K562 (cell line): ENCODE results near the gene MUCL3. TPM values are rescaled to one million over a fixed set of nuclear protein-coding genes. Genes with fewer than 3 reads are reported as not detected.

Experiments
- ATAC-seq: fragments of 200-7000 bp; cut with Tn5 transposase; 3 replicates; pipeline ENCODE4 v1.9.1; 2020; ENCODE audit warnings: moderate library complexity
- Bru-seq: library from RNA; stranded (reverse); fragments of 400-500 nt; gene quantifications from one replicate; lab custom pipeline; 2021; lab: Mats Ljungman, UMichigan
- BruChase-seq, 2 experiments: library from RNA; stranded (reverse); fragments of 400-500 nt; gene quantifications; one replicate each; lab custom pipeline; 2021; lab: Mats Ljungman, UMichigan
- BruUV-seq: library from RNA; stranded (reverse); fragments of 400-500 nt; replicated peaks from 2 replicates; lab custom pipeline; 2021; lab: Mats Ljungman, UMichigan
- CTCF ChIA-PET: fragments of 300-600 bp; formaldehyde crosslinking; extraction: SDS; loops from one replicate; lab custom pipeline; 2021; ENCODE audit warnings: low intra/inter-chr PET ratio; lab: Yijun Ruan, JAX
- POLR2A ChIA-PET: fragments of 300-600, 350-650 bp; sonication (Branson Sonifier 250); formaldehyde crosslinking; extraction: SDS; loops from one replicate; lab custom pipeline; 2021; ENCODE audit warnings: antibody characterized with exemption, inconsistent platforms; lab: Yijun Ruan, JAX
- DNase-seq, 4 experiments: peaks; one replicate each; pipeline versions ENCODE4 v3.0.0 to v3.0.0-alpha.2; 2011 to 2018; ENCODE audit warnings: low spot score in 3 of 4, mixed read lengths in 3 of 4; ENCODE audit errors: extremely low read depth in 1 of 4
- FAIRE-seq: peaks from 2 replicates; lab custom pipeline; 2011; peaks lifted over from hg19 to GRCh38; lab: Jason Lieb, UNC
- H2AFZ ChIP-seq: 2 replicates; pipeline ENCODE4 v1.6.0; 2011; ENCODE audit warnings: low read depth, low read length, control low read depth, inconsistent platforms
- H3K27ac ChIP-seq: fragments of 200-600 bp; 3 replicates; pipeline ENCODE4 v1.8.0; 2011; ENCODE audit warnings: low read depth, mild to moderate bottlenecking, control low read depth, inconsistent platforms, low read length, moderate library complexity, mixed read lengths; ENCODE audit errors: extremely low read depth
- H3K27me3 ChIP-seq, 2 experiments: fragments of 300-600 bp in 1 of 2; 2 replicates in 1 of 2; 3 replicates in 1 of 2; pipeline versions ENCODE4 v1.6.0 to v1.8.0; 2011; ENCODE audit warnings: inconsistent platforms in 2 of 2, low read length in 2 of 2, mild to moderate bottlenecking in 1 of 2, mixed read lengths in 1 of 2, moderate library complexity in 1 of 2; ENCODE audit not compliant: control insufficient read depth in 2 of 2, insufficient read depth in 2 of 2
- H3K36me3 ChIP-seq: fragments of 300-600 bp; 3 replicates; pipeline ENCODE4 v1.8.0; 2011; ENCODE audit warnings: mild to moderate bottlenecking, low read length, inconsistent platforms; ENCODE audit not compliant: control insufficient read depth, insufficient read depth
- H3K4me1 ChIP-seq, 2 experiments: fragments of 200-600 bp in 1 of 2; replicated peaks in 1 of 2; 2 replicates in 1 of 2; 3 replicates in 1 of 2; pipeline versions ENCODE4 v1.5.1 to v1.8.0; 2011; ENCODE audit warnings: inconsistent platforms in 2 of 2, low read length in 2 of 2, mild to moderate bottlenecking in 1 of 2, mixed read lengths in 1 of 2, moderate library complexity in 1 of 2; ENCODE audit not compliant: control insufficient read depth in 2 of 2, insufficient read depth in 2 of 2
- H3K4me2 ChIP-seq: 2 replicates; pipeline ENCODE4 v1.6.1; 2011; ENCODE audit warnings: low read length, control low read depth, inconsistent platforms, mixed read lengths; ENCODE audit not compliant: insufficient read depth
- H3K4me3 ChIP-seq: fragments of 200-600 bp; sonication (generic), shearing (Covaris generic); 2 replicates; pipeline ENCODE4 v1.5.1; 2016; ENCODE audit warnings: control low read depth, inconsistent platforms
- H3K79me2 ChIP-seq: fragments of 200-600 bp; 3 replicates; pipeline ENCODE4 v1.8.0; 2011; ENCODE audit warnings: low read length, inconsistent platforms; ENCODE audit not compliant: control insufficient read depth, insufficient read depth
- H3K9ac ChIP-seq, 2 experiments: 2 replicates each; pipeline versions ENCODE4 v1.6.0 to v1.6.1; 2011; ENCODE audit warnings: low read depth in 2 of 2, low read length in 2 of 2, control low read depth in 1 of 2, inconsistent platforms in 1 of 2, mild to moderate bottlenecking in 1 of 2, mixed read lengths in 1 of 2; ENCODE audit not compliant: insufficient read depth in 1 of 2
- H3K9me1 ChIP-seq: one replicate; pipeline ENCODE4 v1.6.0; 2011; ENCODE audit warnings: inconsistent platforms, mild to moderate bottlenecking, low read length, moderate library complexity; ENCODE audit not compliant: control insufficient read depth, insufficient read depth
- H3K9me3 ChIP-seq: replicated peaks from 2 replicates; pipeline ENCODE4 v1.5.1; 2011; ENCODE audit warnings: low read depth, low read length, inconsistent platforms; ENCODE audit not compliant: control insufficient read depth, insufficient read depth
- H4K20me1 ChIP-seq: replicated peaks from 2 replicates; pipeline ENCODE4 v1.6.1; 2011; ENCODE audit warnings: low read length, inconsistent platforms, mixed read lengths; ENCODE audit not compliant: control insufficient read depth, insufficient read depth
- CREB3 ChIP-seq: fragments of 450-650 bp; conservative IDR thresholded peaks from 2 replicates; pipeline ENCODE4 v1.6.1; 2016; ENCODE audit warnings: missing genetic modification characterization, low read depth, mild to moderate bottlenecking, missing compliant biosample characterization, moderate library complexity
- JUNB ChIP-seq: fragments of 450-650 bp; formaldehyde crosslinking; conservative IDR thresholded peaks from 2 replicates; pipeline ENCODE4 v1.4.0; 2020; ENCODE audit warnings: mild to moderate bottlenecking
- NR4A1 ChIP-seq, 2 experiments: fragments of 250-450 bp in 1 of 2; fragments of 450-650 bp in 1 of 2; sonication (Bioruptor Pico) in 1 of 2; IDR thresholded peaks; 2 replicates each; pipeline versions ENCODE4 v1.4.0 to v1.6.1; 2016 to 2020; ENCODE audit warnings: mild to moderate bottlenecking in 2 of 2, missing compliant biosample characterization in 1 of 2, missing genetic modification characterization in 1 of 2, moderate library complexity in 1 of 2
- TEAD1 ChIP-seq, 2 experiments: fragments of 450-650 bp in 1 of 2; sonication (generic) in 1 of 2; formaldehyde crosslinking; IDR thresholded peaks; 2 replicates each; pipeline versions ENCODE4 v1.4.0 to v1.8.0; 2020 to 2022; ENCODE audit warnings: mild to moderate bottlenecking in 2 of 2, missing genetic modification reagents in 1 of 2
- WGBS: fragments of 100-300 bp; shearing (Covaris generic); methylation state at CpG from one replicate; pipeline ENCODE4 v1.1.6; 2016; ENCODE audit warnings: low coverage, mixed read lengths; ENCODE audit not compliant: insufficient coverage; ENCODE audit errors: missing lambda C conversion rate; 5-methylcytosine and 5-hydroxymethylcytosine counted together
- in situ Hi-C: fragments of 300-500 bp; cut with MboI; formaldehyde crosslinking; loops from 4 replicates; pipeline ENCODE4 v1.15.0; 2018; ENCODE audit warnings: inconsistent platforms, mixed read lengths
- intact Hi-C: fragments of 100-400 bp; cut with micrococcal nuclease; formaldehyde crosslinking; loops from 2 replicates; pipeline ENCODE4 v1.14.2; 2022
- long read RNA-seq, 3 experiments: library from polyadenylated mRNA in 2 of 3; library from RNA in 1 of 3; unstranded in 2 of 3; stranded (forward) in 1 of 3; transcript quantifications; one replicate each; pipeline ENCODE4 v2.0.0, GENCODE V29; 2019 to 2022
- polyA minus RNA-seq, 3 experiments: library from RNA; depleted of rRNA, polyadenylated mRNA; stranded (reverse); fragments of >200 nt; gene quantifications; 2 replicates each; pipeline ENCODE4 v1.2.3, GENCODE V29; 2011
- polyA plus RNA-seq, 8 experiments: library from polyadenylated mRNA; depleted of rRNA in 4 of 8; stranded (reverse) in 5 of 8; unstranded in 3 of 8; fragments of >200 nt; fragmentation: Nextera tagmentation in 2 of 8; fragmentation: Illumina TruSeq in 1 of 8; extraction: Ambion mirVana in 2 of 8; extraction: Trizol in 1 of 8; gene quantifications; 2 replicates each; pipeline versions ENCODE4 v1.2.1 to v1.2.3, GENCODE V29; 2011 to 2014; ENCODE audit warnings: inconsistent platforms in 1 of 8, missing spikeins in 1 of 8
- total RNA-seq, 7 experiments: library from RNA; depleted of rRNA in 6 of 7; stranded (reverse); fragments of >200 nt in 6 of 7; fragmentation: Illumina TruSeq in 2 of 7; extraction: Trizol in 2 of 7; gene quantifications; 2 replicates each; pipeline versions ENCODE4 v1.2.1 to v1.2.3, GENCODE V29; 2011 to 2021; ENCODE audit warnings: low replicate concordance in 1 of 7
- TF ChIP-seq, protein P1 (sequence below): sonication (generic); formaldehyde crosslinking; IDR thresholded peaks from 2 replicates; pipeline ENCODE4 v1.8.0; 2022; ENCODE audit warnings: mild to moderate bottlenecking, missing genetic modification reagents

The MUCL3 gene, protein sequence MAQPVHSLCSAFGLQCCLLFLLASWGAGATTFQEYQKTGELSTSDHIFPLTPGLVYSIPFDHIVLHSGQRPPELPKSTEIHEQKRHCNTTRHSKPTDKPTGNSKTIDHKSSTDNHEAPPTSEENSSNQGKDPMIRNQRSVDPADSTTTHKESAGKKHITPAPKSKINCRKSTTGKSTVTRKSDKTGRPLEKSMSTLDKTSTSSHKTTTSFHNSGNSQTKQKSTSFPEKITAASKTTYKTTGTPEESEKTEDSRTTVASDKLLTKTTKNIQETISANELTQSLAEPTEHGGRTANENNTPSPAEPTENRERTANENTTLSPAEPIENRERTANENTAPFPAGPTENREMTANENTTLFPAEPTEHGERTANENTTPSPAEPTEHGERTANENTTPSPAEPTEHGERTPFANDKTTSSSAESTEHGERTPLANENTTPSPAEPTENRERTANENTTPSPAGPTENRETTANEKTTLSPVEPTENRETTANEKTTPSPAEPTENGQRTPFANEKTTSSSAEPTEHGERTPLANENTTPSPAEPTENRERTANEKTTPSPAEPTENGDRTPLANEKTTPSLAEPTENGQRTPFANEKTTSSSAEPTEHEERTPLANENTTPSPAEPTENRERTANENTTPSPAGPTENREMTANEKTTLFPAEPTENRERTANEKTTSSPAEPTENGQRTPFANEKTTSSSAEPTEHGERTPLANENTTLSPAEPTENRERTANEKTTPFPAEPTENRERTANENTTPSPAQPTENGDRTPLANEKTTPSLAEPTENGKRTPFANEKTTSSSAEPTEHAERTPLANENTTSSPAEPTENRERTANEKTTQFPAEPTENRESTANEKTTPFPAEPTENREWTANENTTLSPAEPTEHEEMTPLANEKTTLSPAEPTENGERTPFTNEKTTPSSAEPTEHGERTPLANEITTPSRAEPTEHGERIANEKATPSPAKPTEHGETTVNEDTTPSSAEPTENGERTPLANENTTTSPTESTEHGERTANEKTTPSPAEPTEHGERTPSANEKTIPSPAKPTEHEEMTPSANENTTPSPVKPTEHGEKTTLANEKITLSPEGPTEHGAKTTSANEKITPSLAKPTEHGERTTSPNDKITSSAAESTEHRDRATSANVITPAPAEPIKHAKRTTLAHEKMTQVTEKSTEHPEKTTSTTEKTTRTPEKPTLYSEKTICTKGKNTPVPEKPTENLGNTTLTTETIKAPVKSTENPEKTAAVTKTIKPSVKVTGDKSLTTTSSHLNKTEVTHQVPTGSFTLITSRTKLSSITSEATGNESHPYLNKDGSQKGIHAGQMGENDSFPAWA (N-terminal part only)
- total RNA-seq (2011; cell fraction: chromatin; rRNA removed; ENCODE audit: low replicate concordance): not detected in 2 replicates
- not detected in 2 replicates for total RNA-seq (2011; cell fraction: nucleolus; rRNA removed)
- total RNA-seq (2011; cell fraction: nucleoplasm; rRNA removed): not detected in 2 replicates
- total RNA-seq (2014; rRNA removed) (not detected in 2 replicates), total RNA-seq (2014; rRNA removed; fragmentation: Illumina TruSeq; extraction: Trizol) (not detected in 2 replicates), total RNA-seq (2015; rRNA removed; fragmentation: Illumina TruSeq; extraction: Trizol) (not detected in 2 replicates), total RNA-seq (2021) (not detected in 2 replicates), polyA plus RNA-seq (2011; rRNA removed) (not detected in 2 replicates), polyA plus RNA-seq (2014; fragmentation: Illumina TruSeq; extraction: Trizol) (not detected in 2 replicates), polyA plus RNA-seq (2014; fragmentation: Nextera tagmentation; extraction: Ambion mirVana) (not detected), polyA plus RNA-seq (2014; rRNA removed) (0.07 TPM in 1 of 2 replicates, not detected in the other), polyA minus RNA-seq (2011; rRNA and poly(A)+ RNA removed) (not detected in 2 replicates), Bru-seq, nascent RNA (not detected), BruChase-seq, experiment 1, labeled RNA remaining after a 2-hour chase (not detected), BruChase-seq, experiment 2, labeled RNA remaining after a 6-hour chase (not detected)
- polyA plus RNA-seq (2011; cell fraction: cytosol; rRNA removed): not detected in 2 replicates
- polyA plus RNA-seq (2011; cell fraction: nucleus; rRNA removed): not detected in 2 replicates
- 0.03 and 0.07 TPM in 2 replicates for polyA plus RNA-seq (2012)
- polyA minus RNA-seq (2011; cell fraction: cytosol; rRNA and poly(A)+ RNA removed): not detected in 2 replicates
- not detected in 2 replicates for polyA minus RNA-seq (2011; cell fraction: nucleus; rRNA and poly(A)+ RNA removed)
- long read RNA-seq, experiment 1: 0 reads
- long read RNA-seq, experiment 2: 0 reads
- long read RNA-seq, experiment 3: 0 reads

DNA sequence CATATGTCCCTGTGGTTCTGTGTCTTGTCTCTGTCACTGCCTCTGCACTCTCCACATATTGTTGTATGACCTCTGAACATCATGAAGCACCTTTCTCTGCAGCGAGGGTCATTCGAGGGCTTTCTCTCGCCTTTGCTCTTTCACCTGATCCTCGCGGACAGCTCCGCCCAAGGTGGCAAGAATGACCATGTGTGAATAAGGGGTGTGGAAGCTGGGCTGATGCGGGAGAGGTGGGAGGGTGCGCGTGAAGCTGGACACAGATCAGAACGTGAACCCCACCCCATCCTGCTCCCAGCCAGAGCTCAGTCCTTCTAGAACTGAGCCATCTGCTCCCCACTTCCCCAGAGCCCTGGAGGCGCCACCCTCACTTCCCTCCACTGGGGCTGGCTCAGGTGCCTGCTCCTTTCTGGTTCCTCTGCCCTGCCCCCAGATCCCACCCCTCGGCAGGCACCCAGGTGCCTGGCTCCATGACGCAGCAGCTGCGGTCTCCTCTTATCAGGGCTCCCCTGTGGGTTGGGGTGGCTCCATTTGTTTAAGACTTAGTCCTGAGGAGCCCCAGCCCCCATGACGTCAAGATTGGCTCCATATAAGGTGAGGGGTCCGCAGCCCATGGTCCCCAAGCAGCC, at the start of gene MUCL3:
MUCL3 (plus strand) TSS at position 613 of the 626 bp plus-strand sequence. CDS start 27 bp downstream, outside the sequence.
- no peak within 1 kb of the TSS for H3K4me3 ChIP-seq
- no peak within 1 kb of the TSS for H3K27ac ChIP-seq
- no peaks in the 10 kb centered on the region for H3K79me2 ChIP-seq
- no peak within 1 kb of the TSS for H2AFZ ChIP-seq
- peaks cover 29 to 70% of the 10 kb centered on the region in 2 experiments for H3K27me3 ChIP-seq
- H3K4me2 ChIP-seq: no peak within 1 kb of the TSS
- ChIA-PET POLR2A (interaction anchor here (0.7 to 1.3 kb wide), 5 partner anchors 11 to 258 kb away, joined by 3 to 6 read pairs (median 3); no protein-coding TSS in a partner anchor), CTCF (no interaction called here)
- peaks cover 14% of the 10 kb centered on the region; the same call in 1 of the 2 replicates for H4K20me1 ChIP-seq
- DNase-seq: peak; percentile 55 to 74 (median 65)
- ATAC-seq: peak; percentile 33
- in situ Hi-C loops (no loop called here), intact Hi-C loops (loop anchor here (5.0 kb wide), 1 partner anchor 102 kb away; no protein-coding TSS in a partner anchor)
- peaks cover 8 to 11% of the 10 kb centered on the region in 2 experiments for H3K4me1 ChIP-seq
- no peaks in the 10 kb centered on the region for H3K9me1 ChIP-seq
- BruUV-seq: no TSS peak
- no peaks in the 10 kb centered on the region for H3K9me3 ChIP-seq
- H3K9ac ChIP-seq: peak within 1 kb of the TSS in 1 of 2 experiments; percentile 15; a peak in 2 of 4 replicates
- WGBS: under 1% methylated on average over 16 of the region's 16 CpGs
- H3K36me3 ChIP-seq: no peaks in the 10 kb centered on the region
- peak; percentile 67 for FAIRE-seq
- TF ChIP-seq CREB3 (tag): no peak
- TF ChIP-seq, protein P1, sequence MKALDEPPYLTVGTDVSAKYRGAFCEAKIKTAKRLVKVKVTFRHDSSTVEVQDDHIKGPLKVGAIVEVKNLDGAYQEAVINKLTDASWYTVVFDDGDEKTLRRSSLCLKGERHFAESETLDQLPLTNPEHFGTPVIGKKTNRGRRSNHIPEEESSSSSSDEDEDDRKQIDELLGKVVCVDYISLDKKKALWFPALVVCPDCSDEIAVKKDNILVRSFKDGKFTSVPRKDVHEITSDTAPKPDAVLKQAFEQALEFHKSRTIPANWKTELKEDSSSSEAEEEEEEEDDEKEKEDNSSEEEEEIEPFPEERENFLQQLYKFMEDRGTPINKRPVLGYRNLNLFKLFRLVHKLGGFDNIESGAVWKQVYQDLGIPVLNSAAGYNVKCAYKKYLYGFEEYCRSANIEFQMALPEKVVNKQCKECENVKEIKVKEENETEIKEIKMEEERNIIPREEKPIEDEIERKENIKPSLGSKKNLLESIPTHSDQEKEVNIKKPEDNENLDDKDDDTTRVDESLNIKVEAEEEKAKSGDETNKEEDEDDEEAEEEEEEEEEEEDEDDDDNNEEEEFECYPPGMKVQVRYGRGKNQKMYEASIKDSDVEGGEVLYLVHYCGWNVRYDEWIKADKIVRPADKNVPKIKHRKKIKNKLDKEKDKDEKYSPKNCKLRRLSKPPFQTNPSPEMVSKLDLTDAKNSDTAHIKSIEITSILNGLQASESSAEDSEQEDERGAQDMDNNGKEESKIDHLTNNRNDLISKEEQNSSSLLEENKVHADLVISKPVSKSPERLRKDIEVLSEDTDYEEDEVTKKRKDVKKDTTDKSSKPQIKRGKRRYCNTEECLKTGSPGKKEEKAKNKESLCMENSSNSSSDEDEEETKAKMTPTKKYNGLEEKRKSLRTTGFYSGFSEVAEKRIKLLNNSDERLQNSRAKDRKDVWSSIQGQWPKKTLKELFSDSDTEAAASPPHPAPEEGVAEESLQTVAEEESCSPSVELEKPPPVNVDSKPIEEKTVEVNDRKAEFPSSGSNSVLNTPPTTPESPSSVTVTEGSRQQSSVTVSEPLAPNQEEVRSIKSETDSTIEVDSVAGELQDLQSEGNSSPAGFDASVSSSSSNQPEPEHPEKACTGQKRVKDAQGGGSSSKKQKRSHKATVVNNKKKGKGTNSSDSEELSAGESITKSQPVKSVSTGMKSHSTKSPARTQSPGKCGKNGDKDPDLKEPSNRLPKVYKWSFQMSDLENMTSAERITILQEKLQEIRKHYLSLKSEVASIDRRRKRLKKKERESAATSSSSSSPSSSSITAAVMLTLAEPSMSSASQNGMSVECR (CRISPR knock-in tag): no peak
- TF ChIP-seq JUNB (CRISPR knock-in tag): no peak
- TF ChIP-seq NR4A1 (CRISPR knock-in tag; IDR thresholded peaks at IDR 0.05): no peak
- TF ChIP-seq NR4A1 (tag; IDR thresholded peaks at IDR 0.05): no peak
- no peak for TF ChIP-seq TEAD1 (CRISPR knock-in tag; IDR thresholded peaks at IDR 0.05)
